Natural killer cell (primary cell): ENCODE measurements around the gene CAGE1. TPM values are rescaled to one million over a fixed set of nuclear protein-coding genes. Genes with fewer than 3 reads are reported as not detected.

Experiments
- ATAC-seq, 3 donors: fragments of 150-1000 bp in 2 of 3; fragments of 200-7000 bp in 1 of 3; cut with Tn5 transposase; 1 replicate in 1 of 3; 2 replicates in 2 of 3; pipeline ENCODE4 v1.10.0; 2021; ENCODE audit warnings: mild to moderate bottlenecking in 2 of 3, moderate library complexity in 2 of 3
- DNase-seq, 2 donors: peaks; one replicate each; pipeline versions ENCODE4 v3.0.0 to v3.0.0-alpha.2; 2013 to 2021; ENCODE audit warnings: mixed read lengths in 1 of 2
- H3K27ac ChIP-seq: one replicate; pipeline ENCODE4 v1.5.1; 2013; ENCODE audit warnings: mild to moderate bottlenecking, low read length
- H3K27me3 ChIP-seq: one replicate; pipeline ENCODE4 v1.6.1; 2013; ENCODE audit warnings: low read length; ENCODE audit not compliant: control insufficient read depth, insufficient read depth
- H3K36me3 ChIP-seq: one replicate; pipeline ENCODE4 v1.6.1; 2013; ENCODE audit warnings: low read length; ENCODE audit not compliant: control insufficient read depth, insufficient read depth
- H3K4me1 ChIP-seq: one replicate; pipeline ENCODE4 v1.6.1; 2013; ENCODE audit warnings: low read length; ENCODE audit not compliant: control insufficient read depth, insufficient read depth
- H3K4me3 ChIP-seq: one replicate; pipeline ENCODE4 v1.5.1; 2013; ENCODE audit warnings: low read length
- H3K9me3 ChIP-seq: one replicate; pipeline ENCODE4 v1.6.1; 2013; ENCODE audit warnings: low read length; ENCODE audit not compliant: control insufficient read depth, insufficient read depth
- H3K27ac Mint-ChIP-seq, 2 donors: one replicate each; pipeline ENCODE4 v1.8.0; 2022; ENCODE audit warnings: mild to moderate bottlenecking in 2 of 2, mixed read lengths in 2 of 2, moderate library complexity in 1 of 2
- H3K27me3 Mint-ChIP-seq, 2 donors: one replicate each; pipeline ENCODE4 v1.8.0; 2022; ENCODE audit warnings: low read depth in 2 of 2, mixed read lengths in 2 of 2
- H3K36me3 Mint-ChIP-seq: one replicate; pipeline ENCODE4 v1.8.0; 2022; ENCODE audit warnings: mixed read lengths
- H3K4me1 Mint-ChIP-seq, 2 donors: one replicate each; pipeline ENCODE4 v1.8.0; 2022; ENCODE audit warnings: mixed read lengths in 2 of 2
- H3K4me3 Mint-ChIP-seq: one replicate; pipeline ENCODE4 v1.8.0; 2022; ENCODE audit warnings: mild to moderate bottlenecking, moderate library complexity, mixed read lengths
- H3K9me3 Mint-ChIP-seq, 2 donors: one replicate each; pipeline ENCODE4 v1.8.0; 2022; ENCODE audit warnings: mixed read lengths in 2 of 2
- CTCF ChIP-seq: fragments of 200-600 bp; IDR thresholded peaks from one replicate; pipeline ENCODE4 v1.8.0; 2022; ENCODE audit warnings: antibody characterized with exemption
- WGBS: methylation state at CpG from one replicate; pipeline ENCODE4 v1.1.7; 2013; ENCODE audit warnings: missing lambda C conversion rate; ENCODE audit not compliant: insufficient coverage; 5-methylcytosine and 5-hydroxymethylcytosine counted together
- intact Hi-C: fragments of 100-400 bp; cut with micrococcal nuclease; formaldehyde crosslinking; loops from one replicate; pipeline ENCODE4 v1.14.2; 2022
- total RNA-seq, 4 donors: library from RNA; stranded (reverse); fragments of 120-200 nt in 1 of 4; gene quantifications; one replicate each; pipeline versions ENCODE4 v1.2.3 to v1.2.4, GENCODE V29; 2013 to 2022

The CAGE1 gene
- total RNA-seq, 3 donors from 2014 or later (not counting 1 experiment from before 2014, with no cell fraction given), result 0.70 to 1.3 (median 1.1) TPM

GRCh38 chr6:7419065-7419464 is 29.5 kb upstream of the CAGE1 start:
- ATAC-seq (no peak), DNase-seq (no peak)
- H3K4me1 Mint-ChIP-seq, result no peaks in the 10 kb centered on the region
- 100% methylated on average over 1 of the region's 1 CpG for WGBS
- no peaks in the 10 kb centered on the region for H3K27me3 Mint-ChIP-seq
- no peak overlapping the region for H3K27ac Mint-ChIP-seq
- H3K9me3 Mint-ChIP-seq, result no peaks in the 10 kb centered on the region
- no peaks in the 10 kb centered on the region for H3K27me3 ChIP-seq
- H3K4me1 ChIP-seq, result no peaks in the 10 kb centered on the region
- no peak overlapping the region for H3K4me3 Mint-ChIP-seq
- no peak overlapping the region for H3K27ac ChIP-seq
- peaks cover 30% of the 10 kb centered on the region for H3K36me3 Mint-ChIP-seq
- intact Hi-C loops, result no loop called here
- no peak overlapping the region for H3K4me3 ChIP-seq
- no peaks in the 10 kb centered on the region for H3K9me3 ChIP-seq
- H3K36me3 ChIP-seq, result peaks cover 47% of the 10 kb centered on the region
- TF ChIP-seq CTCF, result no peak

- intact Hi-C loops, result no loop called here
- DNase-seq (no peak), ATAC-seq (no peak)
- no peaks in the 10 kb centered on the region for H3K9me3 ChIP-seq
- H3K4me3 ChIP-seq, result no peak overlapping the region
- peaks cover 34% of the 10 kb centered on the region for H3K36me3 Mint-ChIP-seq
- WGBS, result 95% methylated on average over 5 of the region's 6 CpGs
- H3K27ac Mint-ChIP-seq, result peak overlapping the region in 1 of 2 donors; percentile 11
- H3K27me3 ChIP-seq, result no peaks in the 10 kb centered on the region
- H3K27me3 Mint-ChIP-seq, result no peaks in the 10 kb centered on the region
- H3K9me3 Mint-ChIP-seq, result no peaks in the 10 kb centered on the region
- TF ChIP-seq CTCF, result no peak
- H3K4me1 ChIP-seq, result no peaks in the 10 kb centered on the region
- H3K4me3 Mint-ChIP-seq, result no peak overlapping the region
- peaks cover 54% of the 10 kb centered on the region for H3K36me3 ChIP-seq
- no peaks in the 10 kb centered on the region for H3K4me1 Mint-ChIP-seq
- no peak overlapping the region for H3K27ac ChIP-seq
Observed at GRCh38 chr6:7418238-7418905, 28.8 kb upstream of the CAGE1 start.

GRCh38 chr6:7417684-7418083 is 28.1 kb upstream of the CAGE1 start:
- DNase-seq, result no peak
- Histone ChIP-seq H3K4me3 (no peak overlapping the region), H3K27ac (no peak overlapping the region), H3K36me3 (peaks cover 59% of the 10 kb centered on the region), H3K9me3 (no peaks in the 10 kb centered on the region), H3K4me1 (no peaks in the 10 kb centered on the region), H3K27me3 (no peaks in the 10 kb centered on the region)
- no peak overlapping the region for H3K27ac Mint-ChIP-seq
- ATAC-seq, result no peak
- H3K4me1 Mint-ChIP-seq, result no peaks in the 10 kb centered on the region
- peaks cover 34% of the 10 kb centered on the region for H3K36me3 Mint-ChIP-seq
- 100% methylated on average over 1 of the region's 2 CpGs for WGBS
- no peak overlapping the region for H3K4me3 Mint-ChIP-seq
- no peaks in the 10 kb centered on the region for H3K9me3 Mint-ChIP-seq
- intact Hi-C loops, result no loop called here
- TF ChIP-seq CTCF, result no peak
- H3K27me3 Mint-ChIP-seq, result no peaks in the 10 kb centered on the region

GRCh38 chr6:7414811-7415210 is 25.3 kb upstream of the CAGE1 start:
- no peak for ATAC-seq
- H3K9me3 ChIP-seq, result no peaks in the 10 kb centered on the region
- Mint-ChIP-seq H3K27me3 (no peaks in the 10 kb centered on the region), H3K27ac (no peak overlapping the region), H3K36me3 (peaks cover 47% of the 10 kb centered on the region), H3K9me3 (no peaks in the 10 kb centered on the region), H3K4me1 (no peaks in the 10 kb centered on the region), H3K4me3 (no peak overlapping the region)
- no peak for TF ChIP-seq CTCF
- H3K36me3 ChIP-seq, result peaks cover 82% of the 10 kb centered on the region
- no peak for DNase-seq
- H3K4me3 ChIP-seq, result no peak overlapping the region
- no peak overlapping the region for H3K27ac ChIP-seq
- 95% methylated on average over 7 of the region's 7 CpGs for WGBS
- H3K4me1 ChIP-seq, result no peaks in the 10 kb centered on the region
- no peaks in the 10 kb centered on the region for H3K27me3 ChIP-seq
- intact Hi-C loops, result no loop called here
